GM18951 (cell line): Measurements from ENCODE around the gene SPATA25.
"Not testable (repeated sequence)": the region's sequence is repeated elsewhere in the genome, so short reads cannot be mapped to it uniquely, and the experiment has no call there.

Source experiments
- POLR2A ChIP-seq: IDR thresholded peaks from 4 replicates; pipeline ENCODE4 v1.6.1; 2011; ENCODE audit warnings: mild to moderate bottlenecking; ENCODE audit not compliant: insufficient read length, insufficient read depth; ENCODE audit errors: extremely low read depth
- in situ Hi-C: fragments of 300-500 bp; cut with MboI; formaldehyde crosslinking; loops from one replicate; pipeline ENCODE4 v1.12.0; 2022; ENCODE audit warnings: low sequenced_read_pairs, mixed read lengths, inconsistent platforms; ENCODE audit not compliant: unreplicated experiment

SPATA25 gene

DNA sequence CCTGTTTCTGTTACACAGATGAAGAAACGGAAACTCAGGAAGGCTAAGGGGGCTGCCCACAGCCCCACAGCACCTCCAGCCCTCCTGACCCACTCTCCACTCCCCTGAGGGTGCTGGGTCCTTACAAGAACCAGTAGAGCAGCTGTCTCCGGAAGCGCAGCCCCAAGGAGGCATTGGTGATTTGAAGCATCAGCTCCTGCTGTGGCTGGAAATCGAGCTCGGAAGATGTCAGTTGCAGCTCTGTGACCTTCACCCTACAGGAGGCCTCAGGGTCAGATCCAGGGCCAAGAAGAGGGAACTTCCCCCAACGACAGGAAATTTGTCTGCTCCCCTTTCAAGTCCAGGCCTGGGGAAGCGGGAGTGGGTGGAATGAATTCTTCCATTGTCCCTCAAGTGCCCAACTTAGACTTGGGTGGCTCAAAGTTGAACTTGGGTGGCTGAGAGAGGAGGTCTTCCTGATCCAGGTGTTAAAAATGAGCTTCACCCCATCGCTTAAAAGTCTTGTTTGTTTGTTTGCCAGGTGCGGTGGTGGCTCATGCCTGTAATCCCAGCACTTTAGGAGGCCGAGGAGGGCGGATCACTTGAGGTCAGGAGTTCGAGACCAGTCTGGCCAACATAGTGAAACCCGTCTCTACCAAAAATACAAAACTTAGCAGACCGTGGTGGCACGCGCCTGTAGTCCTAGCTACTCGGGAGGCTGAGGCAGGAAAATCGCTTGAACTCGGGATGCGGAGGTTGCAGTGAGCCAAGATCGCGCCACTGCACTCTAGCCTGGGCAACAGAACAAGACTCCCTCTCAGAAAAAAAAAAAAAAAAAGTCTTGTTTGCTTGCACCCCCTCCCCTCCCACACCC, 22.6 kb upstream of the SPATA25 start:
- in situ Hi-C loops = no loop called here
- TF ChIP-seq POLR2A = no peak

DNA sequence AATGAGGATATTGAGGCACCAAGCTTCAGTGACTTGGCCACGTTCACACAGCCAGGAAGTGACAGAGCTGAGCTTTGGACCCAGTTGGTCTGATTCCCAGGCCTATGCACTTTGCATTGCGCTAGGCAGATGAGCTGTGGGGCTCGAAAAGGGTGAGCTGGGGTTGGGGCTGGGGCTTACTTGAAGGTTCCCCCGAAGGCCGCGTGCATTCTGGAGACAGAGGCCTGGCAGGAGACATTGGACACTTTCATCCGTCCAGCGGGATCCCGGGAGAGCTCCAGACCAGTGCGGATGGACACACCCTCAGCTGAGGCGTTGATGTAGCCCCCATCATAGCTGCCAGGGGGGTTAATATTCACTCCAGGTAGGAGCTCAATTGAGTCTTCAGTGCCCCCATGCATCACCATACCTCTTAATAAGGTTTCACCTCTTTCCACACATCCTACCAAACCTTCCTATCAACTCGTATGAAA, 21.9 kb upstream of the SPATA25 start:
- TF ChIP-seq POLR2A = no peak
- in situ Hi-C loops = no loop called here

DNA sequence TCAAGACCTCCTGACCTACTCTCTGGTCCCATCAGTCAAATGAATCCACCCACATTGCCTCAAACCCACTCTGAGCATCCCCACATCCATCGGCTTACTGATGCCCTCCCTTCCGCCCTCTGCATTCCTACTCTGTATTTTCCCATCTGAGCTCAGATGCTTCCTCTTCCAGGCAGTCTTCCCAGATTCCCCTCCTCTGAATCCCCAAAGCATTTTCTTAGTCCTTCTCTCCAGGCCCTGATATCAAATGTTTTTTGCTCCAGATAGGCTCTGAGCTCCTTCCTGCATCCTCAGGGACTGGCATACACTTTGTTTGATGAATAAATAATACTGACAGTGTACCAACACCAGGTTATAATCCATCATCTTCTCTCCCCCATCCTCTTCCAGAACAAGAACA, 20.7 kb upstream of the SPATA25 start:
- TF ChIP-seq POLR2A = no peak
- in situ Hi-C loops = no loop called here

DNA sequence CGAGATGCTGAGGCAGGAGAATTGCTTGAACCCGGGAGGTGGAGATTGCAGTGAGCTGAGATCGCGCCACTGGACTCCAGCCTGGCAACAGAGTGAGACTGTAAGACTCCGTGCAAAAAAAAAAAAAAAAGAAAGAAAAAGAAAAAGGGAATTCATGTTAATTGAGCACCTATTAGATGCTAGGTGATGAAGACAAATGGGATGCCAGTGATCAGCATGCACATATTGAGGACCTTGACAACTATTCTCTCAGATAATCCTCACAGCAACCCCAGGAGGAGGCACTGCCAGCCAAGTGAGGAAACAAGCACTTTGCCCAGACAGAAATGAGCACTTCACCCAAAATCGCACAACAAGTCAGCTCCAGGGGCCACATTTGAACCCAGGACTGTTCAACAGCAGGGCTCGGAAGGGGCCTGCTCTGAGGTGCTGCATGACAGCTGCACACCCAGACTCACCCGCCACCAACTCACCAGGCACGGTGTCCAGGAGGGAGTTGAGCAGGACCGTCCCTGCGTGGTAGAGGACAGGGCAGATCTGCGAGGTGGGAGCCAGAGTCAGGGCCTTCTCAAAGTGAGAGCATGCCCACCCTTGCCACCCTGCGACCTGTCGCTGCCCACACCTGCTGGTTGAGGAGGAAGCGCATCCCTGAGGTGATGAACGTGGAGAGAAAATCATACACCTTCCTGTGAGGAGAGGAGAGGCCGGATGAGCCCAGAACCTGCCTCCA, 20.0 kb upstream of the SPATA25 start:
- no peak for TF ChIP-seq POLR2A
- in situ Hi-C loops = no loop called here

DNA sequence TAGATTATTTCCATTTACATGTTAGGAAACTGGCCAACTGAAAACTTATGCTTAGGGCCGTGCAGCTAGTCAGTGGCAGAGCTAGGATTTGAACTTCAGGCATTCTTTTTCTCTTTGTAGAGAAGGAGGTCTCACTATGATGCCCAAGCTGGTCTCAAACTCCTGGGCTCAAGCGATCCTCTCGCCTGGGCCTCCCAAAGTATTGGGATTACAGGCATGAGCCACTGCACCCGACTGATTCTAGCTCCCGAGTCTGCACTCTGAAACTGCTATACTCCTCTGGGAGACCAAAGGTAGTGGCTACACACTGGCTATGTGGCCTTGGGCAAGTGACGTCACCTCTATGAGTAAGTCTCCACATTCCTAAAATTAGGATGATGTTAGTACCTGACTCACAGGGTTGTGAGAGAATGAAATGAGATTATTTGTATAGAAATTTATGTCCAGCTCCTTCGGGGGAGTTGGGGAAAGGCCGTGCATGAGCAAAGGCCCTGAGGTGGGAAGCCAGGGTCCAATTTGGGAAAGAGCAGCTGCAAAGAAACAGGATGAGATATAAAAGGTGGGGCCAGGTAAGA, 18.2 kb upstream of the SPATA25 start:
- no peak for TF ChIP-seq POLR2A
- in situ Hi-C loops = no loop called here

DNA sequence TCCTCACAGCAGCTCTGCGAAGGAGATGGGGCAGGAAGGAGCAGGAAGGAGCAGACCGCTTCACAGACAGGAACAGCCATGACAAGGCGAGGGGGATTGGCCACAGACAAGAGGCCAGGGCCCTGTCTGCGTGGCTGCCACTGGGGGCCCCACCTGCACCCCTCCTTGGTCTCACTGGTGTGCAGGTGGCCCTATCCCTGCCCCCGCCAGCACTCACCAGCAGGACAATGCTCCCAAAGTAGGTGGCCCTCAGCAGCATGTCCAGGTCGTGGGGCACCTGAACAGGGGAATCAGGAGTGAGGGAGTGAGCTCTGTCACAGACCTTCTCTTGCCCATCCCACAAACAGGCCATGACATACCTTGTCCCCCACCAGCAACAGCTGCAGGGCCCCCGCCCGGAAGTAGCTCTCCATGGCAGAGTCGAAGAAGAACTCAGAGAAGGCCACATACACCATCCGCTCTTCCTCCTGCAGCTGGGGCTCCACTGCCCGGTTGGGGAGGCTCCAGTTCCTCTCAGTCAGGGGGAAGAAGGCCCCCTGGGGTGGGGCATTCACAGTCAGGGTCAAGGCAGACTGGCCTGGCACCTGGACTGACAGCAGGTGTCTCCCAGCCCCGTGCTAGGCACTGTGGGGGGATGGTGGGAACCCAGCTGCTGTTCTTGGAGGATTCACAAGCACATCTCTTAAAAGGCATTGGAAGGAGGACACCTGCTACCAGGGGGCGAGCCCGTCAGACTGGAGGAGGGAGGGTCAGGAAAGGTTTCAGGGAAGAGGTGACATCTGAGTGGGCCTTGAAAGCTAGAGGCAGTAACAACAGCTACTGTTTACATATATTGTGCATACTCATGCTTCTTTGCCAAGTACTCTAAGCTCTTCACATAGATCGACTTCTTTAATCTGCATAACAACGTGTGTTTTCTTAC, 17.4 kb upstream of the SPATA25 start:
- no peak for TF ChIP-seq POLR2A
- in situ Hi-C loops = no loop called here

DNA sequence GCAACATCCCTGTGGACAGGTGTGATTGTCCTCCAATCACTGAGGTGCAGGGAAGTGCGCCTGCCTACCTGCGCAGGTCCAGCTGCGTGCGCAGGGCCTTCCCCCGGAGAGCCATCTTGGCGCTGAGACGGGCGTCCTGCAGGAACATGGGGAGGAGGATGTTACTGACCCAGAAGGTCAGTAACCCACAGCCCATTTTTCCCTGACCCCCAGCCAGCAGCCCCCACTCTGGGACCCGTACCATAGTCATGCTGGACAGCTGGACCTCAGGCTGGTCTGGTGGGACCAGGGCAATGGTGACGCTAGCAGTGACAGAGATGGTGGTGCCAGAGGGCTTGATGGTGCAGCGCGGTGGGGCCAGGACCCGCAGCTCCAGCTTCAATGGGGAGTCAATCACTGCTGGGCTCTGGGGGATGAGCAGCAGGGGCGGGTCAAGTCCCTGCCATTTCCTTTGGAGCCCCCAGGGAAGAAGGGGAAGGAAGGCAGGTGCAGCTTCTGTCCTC, 14.8 kb upstream of the SPATA25 start:
- no peak for TF ChIP-seq POLR2A
- in situ Hi-C loops = no loop called here

DNA sequence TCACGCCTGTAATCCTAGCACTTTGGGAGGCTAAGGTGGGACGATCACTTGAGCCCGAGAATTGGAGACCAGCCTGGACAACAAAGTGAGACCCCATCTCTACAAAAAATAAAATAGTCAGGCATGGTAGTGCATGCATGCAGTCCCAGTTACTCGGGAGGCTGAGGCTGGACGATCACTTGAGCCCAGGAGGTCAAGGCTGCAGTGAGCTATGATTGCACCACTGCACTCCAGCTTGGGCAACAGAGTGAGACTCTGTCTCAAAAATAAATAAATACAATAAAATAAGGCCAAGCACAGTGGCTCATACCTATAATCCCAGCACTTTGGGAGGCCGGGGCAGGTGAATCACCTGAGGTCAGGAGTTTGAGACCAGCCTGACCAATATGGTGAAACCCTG, 13.9 kb upstream of the SPATA25 start:
- in situ Hi-C loops = not testable (repeated sequence)

DNA sequence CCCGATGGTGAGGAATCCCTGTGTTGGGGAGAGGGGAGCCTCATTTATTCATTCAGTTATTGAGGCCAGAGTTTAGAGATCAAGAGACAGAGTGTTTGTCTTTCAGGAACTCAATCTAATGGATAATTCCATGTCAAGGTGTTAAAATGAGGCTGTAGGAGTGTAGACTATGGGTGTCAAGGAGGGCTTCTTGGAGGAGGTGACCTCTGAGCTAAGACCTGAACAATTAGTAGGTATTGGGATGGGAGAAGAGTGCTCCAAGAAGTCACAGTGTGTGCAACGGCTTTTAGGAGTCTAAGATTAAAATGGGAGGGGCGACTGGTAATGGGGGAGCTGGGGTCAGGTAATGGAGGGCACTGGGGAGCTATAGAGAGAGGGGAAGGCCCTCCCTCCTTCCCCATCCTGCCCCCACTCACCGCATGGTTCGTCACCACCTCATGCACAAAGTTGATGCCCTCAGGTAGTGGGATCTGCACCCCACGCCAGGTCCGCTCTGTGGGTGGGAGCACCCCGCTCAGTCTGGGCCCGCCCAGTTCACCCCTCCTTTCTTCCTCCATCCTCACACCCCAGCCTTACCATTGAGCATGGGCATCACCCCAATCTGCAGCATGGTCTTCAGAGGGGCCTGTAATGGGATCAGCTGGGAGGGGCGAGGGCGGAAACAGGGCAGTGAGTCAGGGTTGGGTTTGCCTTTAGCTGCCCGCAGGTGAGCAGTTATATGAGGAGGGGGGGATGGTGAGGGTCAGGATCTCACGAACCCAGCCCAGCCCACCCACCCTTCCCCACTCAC, 11.8 kb upstream of the SPATA25 start:
- in situ Hi-C loops = no loop called here
- no peak for TF ChIP-seq POLR2A

DNA sequence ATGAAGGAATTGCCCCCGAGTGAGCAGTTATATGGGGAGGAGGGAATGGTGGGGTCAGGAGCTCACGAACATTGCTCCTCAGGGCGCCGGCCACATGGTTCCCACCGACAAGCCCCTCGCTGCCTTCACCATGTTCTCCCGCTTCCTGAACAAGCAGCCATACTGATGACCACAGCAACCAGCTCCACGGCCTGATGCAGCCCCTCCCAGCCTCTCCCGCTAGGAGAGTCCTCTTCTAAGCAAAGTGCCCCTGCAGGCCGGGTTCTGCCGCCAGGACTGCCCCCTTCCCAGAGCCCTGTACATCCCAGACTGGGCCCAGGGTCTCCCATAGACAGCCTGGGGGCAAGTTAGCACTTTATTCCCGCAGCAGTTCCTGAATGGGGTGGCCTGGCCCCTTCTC, 10.9 kb upstream of the SPATA25 start:
- no peak for TF ChIP-seq POLR2A
- in situ Hi-C loops = no loop called here

DNA sequence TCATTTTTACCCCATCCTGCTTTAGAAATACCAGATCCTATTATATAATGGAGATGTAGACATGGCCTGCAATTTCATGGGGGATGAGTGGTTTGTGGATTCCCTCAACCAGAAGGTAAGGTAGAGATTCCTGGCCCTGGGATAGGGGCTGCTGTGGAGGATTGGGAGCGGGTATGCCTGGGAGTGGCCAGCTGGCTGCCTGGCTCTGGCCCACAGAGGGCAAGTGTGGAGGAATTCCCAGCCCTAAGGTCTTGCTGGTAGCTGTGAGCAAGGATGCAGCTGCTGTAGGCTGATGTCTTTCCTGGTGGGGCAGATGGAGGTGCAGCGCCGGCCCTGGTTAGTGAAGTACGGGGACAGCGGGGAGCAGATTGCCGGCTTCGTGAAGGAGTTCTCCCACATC, 10.3 kb upstream of the SPATA25 start:
- in situ Hi-C loops = no loop called here
- no peak for TF ChIP-seq POLR2A

DNA sequence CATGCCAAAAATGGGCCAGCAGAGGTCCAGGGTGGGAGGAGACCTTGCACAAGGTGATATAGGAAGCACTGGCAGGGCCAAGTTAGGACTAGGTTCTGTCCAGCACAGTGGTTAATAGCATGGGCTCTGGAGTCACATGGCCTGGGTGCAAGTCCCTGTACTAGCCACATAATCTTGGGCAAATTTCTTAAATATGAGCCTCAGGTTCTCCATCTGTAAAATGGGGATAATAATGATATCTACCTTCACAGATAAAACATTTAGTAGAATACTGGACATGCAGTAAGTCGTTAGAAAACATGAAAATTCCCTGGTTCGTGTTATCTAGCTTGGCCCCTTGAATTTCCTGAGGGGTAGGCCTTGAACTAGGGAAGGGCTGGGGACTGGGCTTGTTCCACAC, 9.9 kb upstream of the SPATA25 start:
- no peak for TF ChIP-seq POLR2A

More for the DNA sequence above, 9.9 kb upstream of the SPATA25 start:
- in situ Hi-C loops = no loop called here
